ENCODE data around the gene FKBP5. TPM values are rescaled to one million over a fixed set of nuclear protein-coding genes. Genes with fewer than 3 reads are reported as not detected.
A peak's percentile ranks its signal among the peaks of the same experiment; 100 is the strongest.

Gene FKBP5
- total and polyA plus RNA-seq, 2 of the 4 experiments (the other 2 are of a cell fraction) = 6.8 to 7.0 TPM

DNA sequence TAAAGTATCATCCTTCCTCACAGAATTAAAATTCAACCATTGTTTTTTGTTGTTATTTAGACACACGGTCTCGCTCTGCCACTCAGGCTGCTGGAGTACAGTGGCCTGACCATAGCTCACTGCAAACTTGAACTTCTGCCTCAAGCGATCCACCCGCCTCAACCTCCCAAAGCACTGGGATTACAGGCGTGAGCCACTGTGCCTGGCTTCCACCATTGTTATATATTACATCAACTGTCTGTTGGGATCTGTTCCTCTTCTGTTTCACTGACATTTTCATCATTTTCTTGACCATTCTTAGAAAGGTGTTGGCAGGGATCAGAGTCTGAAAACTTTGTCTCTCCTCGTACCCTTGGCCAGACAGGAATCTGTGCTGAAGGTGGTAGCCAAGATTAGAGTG, 154.7 kb downstream of the FKBP5 start:
- no CpG with 5 or more reads among the region's 6 CpGs for WGBS, 2 experiments (ENCODE audit: extremely low coverage in 2 of 2, insufficient read length in 1 of 2)
- ATAC-seq (ENCODE audit: low read depth) = no peak

More for the DNA sequence above, 154.7 kb downstream of the FKBP5 start:
- DNase-seq = no peak
- H3K36me3 ChIP-seq (ENCODE audit: control insufficient read depth, insufficient read depth, low read length) = no peaks in the 10 kb centered on the region
- H2AK9ac ChIP-seq (replicated peaks; ENCODE audit: low read depth, low read length, poor library complexity) = peak overlapping the region; percentile 15
- no peaks in the 10 kb centered on the region for H3K79me1 ChIP-seq (ENCODE audit: low read depth in 1 of 2, low read length in 2 of 2)
- ChIA-PET POLR2A (ENCODE audit: unreplicated experiment) (no interaction called here), CTCF (no interaction called here)
- H4K8ac ChIP-seq (ENCODE audit: low read depth in 2 of 2, low read length in 2 of 2) = no peak overlapping the region
- H3K56ac ChIP-seq (ENCODE audit: extremely low read depth, insufficient read depth, low read length) = no peak overlapping the region
- no peak overlapping the region for H4K91ac ChIP-seq (ENCODE audit: insufficient read depth, low read depth, low read length)
- no peak overlapping the region for H3K18ac ChIP-seq (ENCODE audit: low read depth, low read length)
- in situ Hi-C loops (cut with MboI; ENCODE audit: low sequenced_read_pairs) (loop anchor here (25.0 kb wide), 1 partner anchor 428 kb away; no protein-coding TSS in a partner anchor), intact Hi-C loops (cut with micrococcal nuclease) (no loop called here), dilution Hi-C loops (cut with HindIII; ENCODE audit: low sequenced_read_pairs, unreplicated experiment) (no loop called here)
- no peak overlapping the region for H3K23ac ChIP-seq (ENCODE audit: low read depth, low read length)
- no peak overlapping the region; the same call in 1 of the 2 replicates for H3K4me2 ChIP-seq (ENCODE audit: low read depth, low read length)
- peaks cover 25% of the 10 kb centered on the region for H3K27me3 ChIP-seq (ENCODE audit: control insufficient read depth, insufficient read depth, low read length)
- H3K9ac ChIP-seq (ENCODE audit: low read depth, low read length) = no peak overlapping the region
- no peak overlapping the region for H2BK20ac ChIP-seq (ENCODE audit: low read depth, low read length)
- no peak overlapping the region for H2BK120ac ChIP-seq (ENCODE audit: low read depth, low read length)
- H2AK5ac ChIP-seq (ENCODE audit: low read depth, low read length) = no peak overlapping the region
- no peak overlapping the region for H3K4ac ChIP-seq (ENCODE audit: low read depth, low read length)
- no TSS peak for BruUV-seq (replicated peaks)
- H3K27ac ChIP-seq (ENCODE audit: insufficient read depth, low read length) = no peak overlapping the region
- H3K4me1 ChIP-seq (ENCODE audit: control insufficient read depth, insufficient read depth, low read length) = no peaks in the 10 kb centered on the region
- TF ChIP-seq SMC3 (IDR thresholded peaks at IDR 0.05; ENCODE audit: low read depth, low read length) (no peak), BHLHE40 (IDR thresholded peaks at IDR 0.05; ENCODE audit: low read depth, low read length) (no peak), RCOR1 (IDR thresholded peaks at IDR 0.05; ENCODE audit: insufficient replicate concordance, low read length) (no peak), FOS (IDR thresholded peaks at IDR 0.05; ENCODE audit: low read depth, low read length) (no peak), CHD1 (IDR thresholded peaks at IDR 0.05; ENCODE audit: low read depth, low read length) (no peak), MXI1 (IDR thresholded peaks at IDR 0.05; ENCODE audit: borderline replicate concordance, low read depth, low read length) (no peak), RAD21 (IDR thresholded peaks at IDR 0.05; ENCODE audit: low read length) (no peak), POLR2A (IDR thresholded peaks at IDR 0.05; ENCODE audit: low read depth, low read length) (no peak), CEBPB (IDR thresholded peaks at IDR 0.05; ENCODE audit: low read depth, low read length) (no peak), MAFK (IDR thresholded peaks at IDR 0.05; ENCODE audit: low read depth, low read length) (no peak), RFX5 (IDR thresholded peaks at IDR 0.05; ENCODE audit: low read depth, low read length) (no peak), NFE2L2 (IDR thresholded peaks at IDR 0.05; ENCODE audit: low read depth, low read length) (no peak)
- TF ChIP-seq, protein P1, sequence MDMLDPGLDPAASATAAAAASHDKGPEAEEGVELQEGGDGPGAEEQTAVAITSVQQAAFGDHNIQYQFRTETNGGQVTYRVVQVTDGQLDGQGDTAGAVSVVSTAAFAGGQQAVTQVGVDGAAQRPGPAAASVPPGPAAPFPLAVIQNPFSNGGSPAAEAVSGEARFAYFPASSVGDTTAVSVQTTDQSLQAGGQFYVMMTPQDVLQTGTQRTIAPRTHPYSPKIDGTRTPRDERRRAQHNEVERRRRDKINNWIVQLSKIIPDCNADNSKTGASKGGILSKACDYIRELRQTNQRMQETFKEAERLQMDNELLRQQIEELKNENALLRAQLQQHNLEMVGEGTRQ (IDR thresholded peaks at IDR 0.05; ENCODE audit: low read depth, low read length) = no peak
- TF ChIP-seq, protein P2, sequence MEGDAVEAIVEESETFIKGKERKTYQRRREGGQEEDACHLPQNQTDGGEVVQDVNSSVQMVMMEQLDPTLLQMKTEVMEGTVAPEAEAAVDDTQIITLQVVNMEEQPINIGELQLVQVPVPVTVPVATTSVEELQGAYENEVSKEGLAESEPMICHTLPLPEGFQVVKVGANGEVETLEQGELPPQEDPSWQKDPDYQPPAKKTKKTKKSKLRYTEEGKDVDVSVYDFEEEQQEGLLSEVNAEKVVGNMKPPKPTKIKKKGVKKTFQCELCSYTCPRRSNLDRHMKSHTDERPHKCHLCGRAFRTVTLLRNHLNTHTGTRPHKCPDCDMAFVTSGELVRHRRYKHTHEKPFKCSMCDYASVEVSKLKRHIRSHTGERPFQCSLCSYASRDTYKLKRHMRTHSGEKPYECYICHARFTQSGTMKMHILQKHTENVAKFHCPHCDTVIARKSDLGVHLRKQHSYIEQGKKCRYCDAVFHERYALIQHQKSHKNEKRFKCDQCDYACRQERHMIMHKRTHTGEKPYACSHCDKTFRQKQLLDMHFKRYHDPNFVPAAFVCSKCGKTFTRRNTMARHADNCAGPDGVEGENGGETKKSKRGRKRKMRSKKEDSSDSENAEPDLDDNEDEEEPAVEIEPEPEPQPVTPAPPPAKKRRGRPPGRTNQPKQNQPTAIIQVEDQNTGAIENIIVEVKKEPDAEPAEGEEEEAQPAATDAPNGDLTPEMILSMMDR (conservative IDR thresholded peaks at IDR 0.05; ENCODE audit: low read depth, low read length) = no peak
- no peak overlapping the region for H3K4me3 ChIP-seq (ENCODE audit: insufficient read depth, low read depth, low read length)
- no peak overlapping the region for H3K14ac ChIP-seq (replicated peaks; ENCODE audit: low read depth, low read length)
- H3K9me3 ChIP-seq (ENCODE audit: control insufficient read depth, insufficient read depth, low read length) = no peaks in the 10 kb centered on the region
- H2BK15ac ChIP-seq (ENCODE audit: low read depth, low read length) = no peak overlapping the region
- H4K20me1 ChIP-seq (ENCODE audit: insufficient read depth, low read length) = no peaks in the 10 kb centered on the region
- H2AFZ ChIP-seq (replicated peaks; ENCODE audit: low read length, poor library complexity) = no peak overlapping the region
- no peaks in the 10 kb centered on the region for H3K9me1 ChIP-seq (ENCODE audit: insufficient read depth, low read length)
- H2BK5ac ChIP-seq (ENCODE audit: low read depth, low read length, poor library complexity, severe bottlenecking) = no peak overlapping the region
- no peak overlapping the region for H4K5ac ChIP-seq (ENCODE audit: low read depth, low read length)
